Mesendoderm (in vitro differentiated cells): Measurements from ENCODE around the gene HOXA6.
A peak's percentile ranks its signal among the peaks of the same experiment; 100 is the strongest.

Experiments
- DNase-seq: peaks from one replicate; pipeline ENCODE4 v3.0.0; 2013
- H2AK5ac ChIP-seq: 2 replicates; pipeline ENCODE4 v1.6.1; 2013; ENCODE audit warnings: low read length, inconsistent platforms
- H2BK120ac ChIP-seq: 2 replicates; pipeline ENCODE4 v1.6.1; 2013; ENCODE audit warnings: low read depth, mild to moderate bottlenecking, low read length, moderate library complexity, mixed read lengths
- H2BK15ac ChIP-seq: replicated peaks from 2 replicates; pipeline ENCODE4 v1.6.1; 2013; ENCODE audit warnings: low read depth, mild to moderate bottlenecking, moderate library complexity
- H2BK5ac ChIP-seq: 2 replicates; pipeline ENCODE4 v1.6.1; 2013; ENCODE audit warnings: low read length, inconsistent platforms
- H3K18ac ChIP-seq: 2 replicates; pipeline ENCODE4 v1.6.1; 2013; ENCODE audit warnings: mild to moderate bottlenecking, low read length, mixed read lengths
- H3K23ac ChIP-seq: one replicate; pipeline ENCODE4 v1.6.1; 2013; ENCODE audit warnings: low read length
- H3K27ac ChIP-seq: 2 replicates; pipeline ENCODE4 v1.5.1; 2013; ENCODE audit warnings: low read depth, mild to moderate bottlenecking, inconsistent platforms, low read length, moderate library complexity
- H3K27me3 ChIP-seq: 2 replicates; pipeline ENCODE4 v1.6.1; 2013; ENCODE audit warnings: low read length, control low read depth, mild to moderate bottlenecking, inconsistent platforms; ENCODE audit not compliant: insufficient read depth, poor library complexity
- H3K36me3 ChIP-seq: 2 replicates; pipeline ENCODE4 v1.6.1; 2013; ENCODE audit warnings: low read length, inconsistent platforms; ENCODE audit not compliant: control insufficient read depth, insufficient read depth
- H3K4ac ChIP-seq: one replicate; pipeline ENCODE4 v1.6.1; 2013; ENCODE audit warnings: low read depth, mild to moderate bottlenecking, low read length, moderate library complexity
- H3K4me1 ChIP-seq: 2 replicates; pipeline ENCODE4 v1.6.1; 2013; ENCODE audit warnings: low read depth, low read length, inconsistent platforms; ENCODE audit not compliant: control insufficient read depth
- H3K4me2 ChIP-seq: 2 replicates; pipeline ENCODE4 v1.6.1; 2013; ENCODE audit warnings: low read length
- H3K4me3 ChIP-seq: 2 replicates; pipeline ENCODE4 v1.5.1; 2013; ENCODE audit warnings: mild to moderate bottlenecking, low read length
- H3K56ac ChIP-seq: one replicate; pipeline ENCODE4 v1.6.1; 2013; ENCODE audit warnings: low read length
- H3K79me1 ChIP-seq: 2 replicates; pipeline ENCODE4 v1.6.1; 2013; ENCODE audit warnings: low read length, inconsistent platforms
- H3K79me2 ChIP-seq: 2 replicates; pipeline ENCODE4 v1.6.1; 2013; ENCODE audit warnings: mild to moderate bottlenecking, low read length; ENCODE audit not compliant: control insufficient read depth, insufficient read depth
- H3K9ac ChIP-seq: 2 replicates; pipeline ENCODE4 v1.6.1; 2013; ENCODE audit warnings: low read length, inconsistent platforms
- H4K5ac ChIP-seq: one replicate; pipeline ENCODE4 v1.6.1; 2013; ENCODE audit warnings: low read length
- H4K8ac ChIP-seq: one replicate; pipeline ENCODE4 v1.6.1; 2013; ENCODE audit warnings: low read depth, mild to moderate bottlenecking, control low read depth, low read length, moderate library complexity
- WGBS: extraction: QIAGEN DNeasy Blood & Tissue Kit; methylation state at CpG from one replicate; pipeline ENCODE4 v1.1.7; 2013; ENCODE audit warnings: low lambda C conversion rate, missing lambda C conversion rate; ENCODE audit not compliant: insufficient coverage; ENCODE audit errors: extremely low coverage; 5-methylcytosine and 5-hydroxymethylcytosine counted together

The HOXA6 gene

GRCh38 chr7:27106181-27106900, 41.2 kb downstream of the HOXA6 start:
- no peak overlapping the region for H2BK120ac ChIP-seq
- peak; percentile 70 for DNase-seq
- no peak overlapping the region for H3K18ac ChIP-seq
- H4K5ac ChIP-seq = no peak overlapping the region
- no CpG with 5 or more reads among the region's 44 CpGs for WGBS
- no peak overlapping the region for H2BK15ac ChIP-seq
- no peaks in the 10 kb centered on the region for H3K36me3 ChIP-seq
- H3K4me2 ChIP-seq = peak overlapping the region; percentile 28
- H3K27ac ChIP-seq = no peak overlapping the region
- H4K8ac ChIP-seq = no peak overlapping the region
- no peak overlapping the region for H3K9ac ChIP-seq
- H3K56ac ChIP-seq = no peak overlapping the region
- peaks cover 91% of the 10 kb centered on the region for H3K27me3 ChIP-seq
- H3K79me1 ChIP-seq = no peaks in the 10 kb centered on the region
- H3K4me1 ChIP-seq = no peaks in the 10 kb centered on the region
- no peak overlapping the region for H3K4ac ChIP-seq
- H2AK5ac ChIP-seq = no peak overlapping the region
- no peaks in the 10 kb centered on the region for H3K79me2 ChIP-seq
- no peak overlapping the region for H3K4me3 ChIP-seq
- no peak overlapping the region for H2BK5ac ChIP-seq
- no peak overlapping the region for H3K23ac ChIP-seq

- Histone ChIP-seq H3K27me3 (peaks cover 91% of the 10 kb centered on the region), H3K56ac (no peak overlapping the region), H2AK5ac (no peak overlapping the region), H3K27ac (no peak overlapping the region), H3K79me2 (no peaks in the 10 kb centered on the region), H4K5ac (no peak overlapping the region), H3K4ac (no peak overlapping the region), H4K8ac (no peak overlapping the region), H2BK120ac (no peak overlapping the region), H3K4me3 (no peak overlapping the region), H3K9ac (no peak overlapping the region), H3K36me3 (no peaks in the 10 kb centered on the region), H3K23ac (no peak overlapping the region), H2BK15ac (no peak overlapping the region), H2BK5ac (no peak overlapping the region), H3K4me2 (no peak overlapping the region), H3K79me1 (no peaks in the 10 kb centered on the region), H3K18ac (no peak overlapping the region), H3K4me1 (no peaks in the 10 kb centered on the region)
- no peak for DNase-seq
- WGBS = no CpG with 5 or more reads among the region's 13 CpGs
These were observed 42.1 kb downstream of the HOXA6 start for GRCh38 chr7:27105301-27106031.

GRCh38 chr7:27104341-27105058, 43.1 kb downstream of the HOXA6 start:
- Histone ChIP-seq H2BK120ac (no peak overlapping the region), H3K56ac (no peak overlapping the region), H3K4ac (no peak overlapping the region), H3K4me2 (no peak overlapping the region), H3K23ac (no peak overlapping the region), H3K4me1 (no peaks in the 10 kb centered on the region), H3K27ac (no peak overlapping the region), H3K79me1 (no peaks in the 10 kb centered on the region), H4K5ac (no peak overlapping the region), H2AK5ac (no peak overlapping the region), H2BK15ac (no peak overlapping the region), H3K36me3 (no peaks in the 10 kb centered on the region), H3K4me3 (no peak overlapping the region), H3K79me2 (no peaks in the 10 kb centered on the region), H3K27me3 (peaks cover 87% of the 10 kb centered on the region), H2BK5ac (no peak overlapping the region), H3K18ac (no peak overlapping the region), H3K9ac (no peak overlapping the region), H4K8ac (no peak overlapping the region)
- no peak for DNase-seq
- WGBS = no CpG with 5 or more reads among the region's 13 CpGs

- no peak for DNase-seq
- no peak overlapping the region for H3K9ac ChIP-seq
- WGBS = no CpG with 5 or more reads among the region's 35 CpGs
- no peaks in the 10 kb centered on the region for H3K4me1 ChIP-seq
- H3K36me3 ChIP-seq = no peaks in the 10 kb centered on the region
- no peak overlapping the region for H2AK5ac ChIP-seq
- H2BK5ac ChIP-seq = no peak overlapping the region
- no peak overlapping the region for H3K4ac ChIP-seq
- no peak overlapping the region for H4K8ac ChIP-seq
- no peak overlapping the region for H2BK15ac ChIP-seq
- no peaks in the 10 kb centered on the region for H3K79me2 ChIP-seq
- no peak overlapping the region for H3K56ac ChIP-seq
- H3K79me1 ChIP-seq = no peaks in the 10 kb centered on the region
- no peak overlapping the region for H3K4me2 ChIP-seq
- peaks cover 86% of the 10 kb centered on the region for H3K27me3 ChIP-seq
- no peak overlapping the region for H3K4me3 ChIP-seq
- H4K5ac ChIP-seq = no peak overlapping the region
- no peak overlapping the region for H3K18ac ChIP-seq
- H2BK120ac ChIP-seq = no peak overlapping the region
- H3K23ac ChIP-seq = no peak overlapping the region
- no peak overlapping the region for H3K27ac ChIP-seq
These were observed 43.9 kb downstream of the HOXA6 start for GRCh38 chr7:27103489-27104226.

GRCh38 chr7:27102581-27103442, 44.8 kb downstream of the HOXA6 start, which contains the start of gene HOXA2:
Gene HOXA2, minus strand, starts transcription at chr7:27102683. Its CDS starts 183 bp downstream, at chr7:27102500.
- Histone ChIP-seq H3K4me1 (no peaks in the 10 kb centered on the region), H3K79me2 (no peaks in the 10 kb centered on the region), H3K27ac (no peak within 1 kb of the TSS), H3K56ac (no peak within 1 kb of the TSS), H3K4me2 (no peak within 1 kb of the TSS), H3K27me3 (peaks cover 88% of the 10 kb centered on the region), H3K23ac (no peak within 1 kb of the TSS), H2AK5ac (no peak within 1 kb of the TSS), H3K9ac (no peak within 1 kb of the TSS), H3K4ac (no peak within 1 kb of the TSS), H2BK15ac (no peak within 1 kb of the TSS), H3K36me3 (no peaks in the 10 kb centered on the region), H4K8ac (no peak within 1 kb of the TSS), H4K5ac (no peak within 1 kb of the TSS), H3K79me1 (no peaks in the 10 kb centered on the region), H2BK120ac (no peak within 1 kb of the TSS), H2BK5ac (no peak within 1 kb of the TSS), H3K18ac (no peak within 1 kb of the TSS), H3K4me3 (no peak within 1 kb of the TSS)
- no CpG with 5 or more reads among the region's 29 CpGs for WGBS
- no peak for DNase-seq
